RWPE1 (cell line): ENCODE results near the gene WNT6.

Experiments used
- CTCF ChIA-PET: fragments of 350-600 bp; sonication (Branson Sonifier 250); formaldehyde crosslinking; extraction: SDS; loops from one replicate; lab custom pipeline; 2021; lab: Yijun Ruan, JAX
- POLR2A ChIA-PET: fragments of 400-600 bp; formaldehyde crosslinking; extraction: SDS; loops from one replicate; lab custom pipeline; 2020; ENCODE audit warnings: antibody characterized with exemption; ENCODE audit not compliant: low non-redundant PET; lab: Yijun Ruan, JAX
- DNase-seq: peaks from one replicate; pipeline ENCODE4 v3.0.0; 2012; ENCODE audit warnings: low spot score
- H3K27ac ChIP-seq: fragments of 450-650 bp; 2 replicates; pipeline ENCODE4 v1.5.1; 2017
- TF ChIP-seq, protein P1 (sequence below): fragments of 450-650 bp; conservative IDR thresholded peaks from 2 replicates; pipeline ENCODE4 v1.5.1; 2017; ENCODE audit warnings: low read depth, mild to moderate bottlenecking

The WNT6 gene

DNA sequence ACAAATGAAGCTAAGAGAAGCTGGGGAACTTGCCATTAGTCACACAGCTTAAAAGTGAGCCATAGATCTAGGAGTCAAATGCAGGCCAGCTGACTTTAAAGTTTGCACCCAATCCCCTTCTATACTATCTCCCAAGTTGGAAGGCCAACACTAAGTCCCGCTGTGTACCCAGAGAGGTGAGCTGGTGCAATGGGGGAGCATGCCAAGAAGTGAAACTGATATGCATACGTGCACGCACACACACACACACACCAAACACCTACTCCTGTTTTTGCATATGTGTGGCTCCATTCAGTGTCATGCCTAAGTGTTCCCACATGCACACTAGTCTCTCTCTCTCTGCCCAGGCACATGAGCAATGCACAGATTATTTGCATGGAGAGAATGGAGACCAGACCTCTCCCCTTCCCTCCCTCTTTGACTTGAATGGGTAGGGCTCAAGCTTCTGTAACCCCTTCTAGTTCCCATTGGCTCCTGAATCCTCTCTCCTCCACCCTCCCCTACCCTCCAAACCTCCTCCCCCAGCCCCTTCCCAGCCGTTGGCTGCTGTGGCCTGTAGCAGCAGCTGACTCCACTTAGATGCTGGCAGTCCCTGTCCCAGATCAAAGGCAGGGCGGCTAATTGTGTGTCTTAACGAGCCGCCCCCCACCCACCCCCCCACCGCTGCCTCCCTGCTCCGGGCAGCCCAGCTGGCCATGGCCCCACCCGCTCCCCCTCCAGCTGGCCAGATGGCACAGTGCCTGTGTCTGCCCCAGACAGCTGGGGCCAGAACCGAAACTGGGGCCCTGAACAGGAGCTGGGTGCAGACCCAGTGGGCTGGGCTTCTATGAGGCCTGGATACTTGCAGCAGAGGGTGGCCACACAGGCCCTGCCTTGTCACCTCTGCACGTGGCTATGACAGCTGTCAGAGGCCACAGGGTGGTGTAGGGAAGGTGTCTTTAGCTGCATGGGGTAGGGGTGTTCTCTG lies 26.7 kb downstream of the WNT6 start:
- TF ChIP-seq, protein P1, sequence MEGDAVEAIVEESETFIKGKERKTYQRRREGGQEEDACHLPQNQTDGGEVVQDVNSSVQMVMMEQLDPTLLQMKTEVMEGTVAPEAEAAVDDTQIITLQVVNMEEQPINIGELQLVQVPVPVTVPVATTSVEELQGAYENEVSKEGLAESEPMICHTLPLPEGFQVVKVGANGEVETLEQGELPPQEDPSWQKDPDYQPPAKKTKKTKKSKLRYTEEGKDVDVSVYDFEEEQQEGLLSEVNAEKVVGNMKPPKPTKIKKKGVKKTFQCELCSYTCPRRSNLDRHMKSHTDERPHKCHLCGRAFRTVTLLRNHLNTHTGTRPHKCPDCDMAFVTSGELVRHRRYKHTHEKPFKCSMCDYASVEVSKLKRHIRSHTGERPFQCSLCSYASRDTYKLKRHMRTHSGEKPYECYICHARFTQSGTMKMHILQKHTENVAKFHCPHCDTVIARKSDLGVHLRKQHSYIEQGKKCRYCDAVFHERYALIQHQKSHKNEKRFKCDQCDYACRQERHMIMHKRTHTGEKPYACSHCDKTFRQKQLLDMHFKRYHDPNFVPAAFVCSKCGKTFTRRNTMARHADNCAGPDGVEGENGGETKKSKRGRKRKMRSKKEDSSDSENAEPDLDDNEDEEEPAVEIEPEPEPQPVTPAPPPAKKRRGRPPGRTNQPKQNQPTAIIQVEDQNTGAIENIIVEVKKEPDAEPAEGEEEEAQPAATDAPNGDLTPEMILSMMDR: no peak
- ChIA-PET CTCF (interaction anchor here (0.5 to 15.9 kb wide), 7 partner anchors 9 to 412 kb away, joined by 3 to 413 read pairs (median 3); no protein-coding TSS in a partner anchor), POLR2A (no interaction called here)
- peak overlapping the region; percentile 61 for H3K27ac ChIP-seq
- no peak for DNase-seq

DNA sequence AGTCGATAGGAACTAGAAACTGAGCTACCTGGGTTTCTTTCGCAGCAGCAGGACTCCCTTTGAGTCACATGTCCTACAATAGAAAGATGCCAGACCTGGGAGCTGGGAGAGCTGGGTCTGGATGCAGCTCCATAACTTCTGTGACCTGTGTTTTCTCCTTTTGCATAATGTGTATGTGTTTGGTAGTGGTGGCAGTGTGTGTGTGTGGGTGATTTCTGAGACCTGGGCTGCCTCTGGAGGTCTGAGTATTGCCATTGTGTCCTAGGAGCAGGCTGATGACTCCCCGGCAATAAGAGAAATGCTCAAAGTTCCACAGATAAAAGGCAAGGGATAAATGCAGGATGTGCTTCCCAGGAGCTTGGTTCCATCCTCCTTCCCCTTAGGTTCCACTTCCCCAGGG lies 27.5 kb downstream of the WNT6 start:
- DNase-seq: no peak
- POLR2A ChIA-PET: no interaction called here
- TF ChIP-seq, protein P1: no peak
- peak overlapping the region; percentile 61 for H3K27ac ChIP-seq
- CTCF ChIA-PET: interaction anchor here (0.6 to 15.9 kb wide), 4 partner anchors 8 to 175 kb away, joined by 3 to 413 read pairs (median 20); no protein-coding TSS in a partner anchor

DNA sequence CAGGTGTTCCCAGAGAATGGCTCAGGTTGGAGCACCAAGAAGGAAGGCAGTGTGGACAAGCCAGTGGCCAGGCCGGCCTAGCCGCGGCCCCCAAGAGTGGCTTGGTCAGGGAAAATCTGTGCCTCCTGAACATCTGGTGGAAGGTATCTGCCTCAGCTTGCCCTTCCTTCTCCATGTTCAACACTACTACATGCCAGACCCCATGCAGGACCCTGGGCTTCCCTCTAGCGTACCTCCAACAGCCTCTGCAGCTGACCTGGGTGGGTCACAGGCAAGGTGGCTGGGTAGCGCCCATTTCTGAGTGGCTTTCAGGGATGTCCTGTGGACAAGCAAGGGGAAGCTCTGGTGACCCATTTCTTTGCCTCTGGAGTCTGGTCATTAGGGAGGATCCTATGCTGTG lies 28.7 kb downstream of the WNT6 start:
- DNase-seq: no peak
- TF ChIP-seq, protein P1: no peak
- peak overlapping the region; percentile 17 for H3K27ac ChIP-seq
- CTCF ChIA-PET: interaction anchor here (5.3 to 15.9 kb wide), 2 partner anchors 7 to 12 kb away, joined by 38 to 413 read pairs; no protein-coding TSS in a partner anchor
- POLR2A ChIA-PET: no interaction called here

DNA sequence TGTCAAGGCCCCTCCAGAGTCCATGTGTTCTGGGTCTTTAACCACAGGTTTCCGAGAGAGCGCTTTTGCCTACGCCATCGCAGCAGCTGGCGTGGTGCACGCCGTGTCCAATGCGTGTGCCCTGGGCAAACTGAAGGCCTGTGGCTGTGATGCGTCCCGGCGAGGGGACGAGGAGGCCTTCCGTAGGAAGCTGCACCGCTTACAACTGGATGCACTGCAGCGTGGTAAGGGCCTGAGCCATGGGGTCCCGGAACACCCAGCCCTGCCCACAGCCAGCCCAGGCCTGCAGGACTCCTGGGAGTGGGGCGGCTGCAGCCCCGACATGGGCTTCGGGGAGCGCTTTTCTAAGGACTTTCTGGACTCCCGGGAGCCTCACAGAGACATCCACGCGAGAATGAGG lies 30.3 kb downstream of the WNT6 start:
- H3K27ac ChIP-seq: no peak overlapping the region
- DNase-seq: no peak
- POLR2A ChIA-PET: no interaction called here
- CTCF ChIA-PET: interaction anchor here (5.3 to 9.8 kb wide), 2 partner anchors 9 to 13 kb away, joined by 38 to 413 read pairs; partner anchors contain the start of gene WNT10A
- TF ChIP-seq, protein P1: no peak

DNA sequence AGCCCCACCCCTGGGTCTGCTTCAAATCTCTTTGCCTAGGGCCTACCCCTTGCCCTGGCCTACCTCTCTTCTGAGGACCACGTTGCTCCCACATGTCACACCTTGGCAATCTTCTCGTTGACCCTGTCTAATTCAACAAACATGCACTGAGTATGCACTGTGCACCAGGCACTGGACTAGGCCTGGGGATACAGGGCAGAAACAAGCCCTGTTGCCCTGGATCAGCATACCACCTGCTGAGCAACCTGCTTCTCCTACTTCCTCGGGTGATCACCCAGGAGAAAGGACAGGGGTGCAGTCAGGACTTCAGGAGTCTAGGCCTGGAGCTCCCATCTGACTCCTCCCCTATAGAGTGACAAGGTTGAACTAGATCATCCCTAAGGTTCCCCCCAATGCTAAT lies 30.8 kb downstream of the WNT6 start:
- no peak overlapping the region for H3K27ac ChIP-seq
- ChIA-PET POLR2A (no interaction called here), CTCF (interaction anchor here (0.6 to 9.8 kb wide), 2 partner anchors 10 to 89 kb away, joined by 4 to 413 read pairs; partner anchors contain the start of gene WNT10A)
- TF ChIP-seq, protein P1: no peak
- DNase-seq: no peak
